ENCODE measurements around the gene UBA7. TPM values are rescaled to one million over a fixed set of nuclear protein-coding genes. Genes with fewer than 3 reads are reported as not detected.

Gene UBA7
- total RNA-seq, 2 experiments from 2014 or later, result 179 to 182 TPM

Other genes with a start within 250 kb of the UBA7 start
- gene APEH, start 139.6 kb downstream of the UBA7 start, total RNA-seq, result 100 to 1,000 TPM; 132 to 136 TPM
- 10 to 100 TPM in 1 of 2 experiments, 1 to 10 TPM in 1; 8.6 to 12.4 TPM for gene MST1, start 124.5 kb downstream of the UBA7 start, total RNA-seq
- gene RNF123, start 124.4 kb downstream of the UBA7 start, total RNA-seq, result 10 to 100 TPM; 35.5 to 38.3 TPM
- under 1 TPM; 0.23 to 0.28 TPM for gene AMIGO3, start 94.3 kb downstream of the UBA7 start, total RNA-seq
- 10 to 100 TPM; 48.2 to 49.0 TPM for gene GMPPB, start 90.0 kb downstream of the UBA7 start, total RNA-seq
- gene IP6K1, start 27.4 kb downstream of the UBA7 start, total RNA-seq, result 10 to 100 TPM; 38.8 to 39.2 TPM
- gene CDHR4, start 14.1 kb downstream of the UBA7 start, total RNA-seq, result not detected
- gene INKA1, start 10.7 kb downstream of the UBA7 start, total RNA-seq, result under 1 TPM; 0.20 to 0.48 TPM
- 10 to 100 TPM; 19.3 to 21.0 TPM for gene TRAIP, start 42.6 kb upstream of the UBA7 start, total RNA-seq
- not detected for gene CAMKV, start 56.0 kb upstream of the UBA7 start, total RNA-seq
- gene MST1R, start 89.9 kb upstream of the UBA7 start, total RNA-seq, result 1 to 10 TPM; 1.5 to 2.6 TPM
- 10 to 100 TPM in 1 of 2 experiments, 1 to 10 TPM in 1; 9.7 to 10.3 TPM for gene MON1A, start 115.9 kb upstream of the UBA7 start, total RNA-seq
- gene RBM6, start 126.2 kb upstream of the UBA7 start, total RNA-seq, result 10 to 100 TPM; 88.0 to 90.3 TPM